GM12891 (cell line): ENCODE measurements around the gene CFAP97D2.

ENCODE experiments used
- POLR2A ChIP-seq: IDR thresholded peaks from 2 replicates; pipeline ENCODE4 v1.6.1; 2011; ENCODE audit warnings: low read depth, low read length, control low read depth
- POLR2AphosphoS5 ChIP-seq: IDR thresholded peaks from 2 replicates; pipeline ENCODE4 v1.6.1; 2011; ENCODE audit warnings: low read depth, low read length, control low read depth

GRCh38 chr13:114157869-114158495 lies 21.1 kb upstream of the CFAP97D2 start:
- TF ChIP-seq POLR2AphosphoS5 (no peak), POLR2A (no peak)
